B cell (primary cell): ENCODE measurements around the gene M1AP. TPM values are rescaled to one million over a fixed set of nuclear protein-coding genes. Genes with fewer than 3 reads are reported as not detected.

Experiments used
- ATAC-seq: fragments of 200-7000 bp; cut with Tn5 transposase; one replicate; pipeline ENCODE4 v1.10.0; 2021; ENCODE audit warnings: low read depth, mild to moderate bottlenecking, moderate number of reproducible peaks, moderate library complexity
- CTCF ChIA-PET: fragments of 350-600 bp; sonication (Branson Sonifier 250); formaldehyde crosslinking; loops from one replicate; lab custom pipeline; 2021; ENCODE audit warnings: antibody characterized with exemption, inconsistent platforms; lab: Charles Lee
- POLR2A ChIA-PET: fragments of 350-600 bp; sonication (Branson Sonifier 250); formaldehyde crosslinking; loops from one replicate; lab custom pipeline; 2021; ENCODE audit warnings: antibody characterized with exemption; lab: Charles Lee
- DNase-seq: peaks from one replicate; pipeline ENCODE4 v3.0.0; 2013
- H2AFZ ChIP-seq: 2 replicates; pipeline ENCODE4 v1.6.1; 2012; ENCODE audit warnings: mild to moderate bottlenecking, low read depth, low read length; ENCODE audit not compliant: insufficient read depth, poor library complexity, severe bottlenecking
- H3K27ac ChIP-seq, 2 donors: 1 replicate in 1 of 2; 2 replicates in 1 of 2; pipeline ENCODE4 v1.5.1; 2012 to 2013; ENCODE audit warnings: low read length in 2 of 2, mild to moderate bottlenecking in 2 of 2, moderate library complexity in 1 of 2
- H3K27me3 ChIP-seq, 4 experiments: fragments of 200-600 bp in 1 of 4; sonication (generic) in 1 of 4; replicated peaks in 1 of 4; 1 replicate in 2 of 4; 2 replicates in 2 of 4; pipeline versions ENCODE4 v1.6.1 to v1.7.0; 2013 to 2016; ENCODE audit warnings: low read length in 3 of 4, mild to moderate bottlenecking in 2 of 4, mixed read lengths in 1 of 4, moderate library complexity in 1 of 4; ENCODE audit not compliant: insufficient read depth in 4 of 4, control insufficient read depth in 3 of 4; ENCODE audit errors: control extremely low read depth in 1 of 4
- H3K36me3 ChIP-seq, 2 experiments: replicated peaks in 1 of 2; 1 replicate in 1 of 2; 2 replicates in 1 of 2; pipeline versions ENCODE4 v1.6.1 to v1.7.1; 2013; ENCODE audit warnings: low read length in 1 of 2; ENCODE audit not compliant: insufficient read depth in 2 of 2, control insufficient read depth in 1 of 2; ENCODE audit errors: control extremely low read depth in 1 of 2, extremely low read depth in 1 of 2
- H3K4me1 ChIP-seq, 2 donors: fragments of 200-600 bp in 1 of 2; sonication (generic) in 1 of 2; 1 replicate in 1 of 2; 2 replicates in 1 of 2; pipeline versions ENCODE4 v1.5.1 to v1.6.1; 2013 to 2017; ENCODE audit warnings: low read length in 2 of 2; ENCODE audit not compliant: control insufficient read depth in 2 of 2, insufficient read depth in 2 of 2
- H3K4me2 ChIP-seq: replicated peaks from 2 replicates; pipeline ENCODE3; 2012; ENCODE audit warnings: mild to moderate bottlenecking, low read depth, low read length; ENCODE audit not compliant: poor library complexity, severe bottlenecking
- H3K4me3 ChIP-seq, 5 experiments: fragments of 200-600 bp in 1 of 5; sonication (generic) in 1 of 5; 1 replicate in 3 of 5; 2 replicates in 2 of 5; pipeline versions ENCODE4 v1.5.1 to v1.7.0; 2011 to 2016; ENCODE audit warnings: low read length in 4 of 5, mild to moderate bottlenecking in 4 of 5, low read depth in 2 of 5, control low read depth in 1 of 5, moderate library complexity in 1 of 5; ENCODE audit not compliant: insufficient read depth in 1 of 5; ENCODE audit errors: control extremely low read depth in 1 of 5, extremely low read depth in 1 of 5
- H3K79me2 ChIP-seq: fragments of 200-600 bp; sonication (generic); one replicate; pipeline ENCODE4 v1.6.0; 2016; ENCODE audit warnings: low read length; ENCODE audit not compliant: control insufficient read depth, insufficient read depth
- H3K9ac ChIP-seq: fragments of 200-600 bp; sonication (generic); 2 replicates; pipeline ENCODE4 v1.6.1; 2017; ENCODE audit warnings: mild to moderate bottlenecking, low read length, moderate library complexity
- H3K9me3 ChIP-seq, 3 donors: one replicate each; pipeline versions ENCODE4 v1.6.1 to v1.7.1; 2013; ENCODE audit warnings: low read length in 2 of 3; ENCODE audit not compliant: control insufficient read depth in 2 of 3, insufficient read depth in 1 of 3; ENCODE audit errors: control extremely low read depth in 1 of 3
- H4K20me1 ChIP-seq: 2 replicates; pipeline ENCODE4 v1.6.0; 2012; ENCODE audit warnings: mild to moderate bottlenecking, low read length; ENCODE audit not compliant: insufficient read depth, control insufficient read depth, poor library complexity, severe bottlenecking
- H3K27ac Mint-ChIP-seq: one replicate; pipeline ENCODE4 v1.8.0; 2021; ENCODE audit warnings: mixed read lengths
- H3K27me3 Mint-ChIP-seq: one replicate; pipeline ENCODE4 v1.8.0; 2021; ENCODE audit warnings: mixed read lengths
- H3K4me1 Mint-ChIP-seq: one replicate; pipeline ENCODE4 v1.8.0; 2021; ENCODE audit warnings: mixed read lengths
- H3K4me3 Mint-ChIP-seq: one replicate; pipeline ENCODE4 v1.8.0; 2021; ENCODE audit warnings: mixed read lengths
- H3K9me3 Mint-ChIP-seq: one replicate; pipeline ENCODE4 v1.8.0; 2022; ENCODE audit warnings: mixed read lengths; ENCODE audit not compliant: insufficient read depth
- EZH2 ChIP-seq: IDR thresholded peaks from 2 replicates; pipeline ENCODE4 v1.6.1; 2012; ENCODE audit warnings: borderline replicate concordance, low read depth, mild to moderate bottlenecking, moderate library complexity, low read length; ENCODE audit not compliant: insufficient read depth, poor library complexity, severe bottlenecking
- WGBS: methylation state at CpG from one replicate; pipeline ENCODE4 v1.1.5; 2013; ENCODE audit warnings: missing lambda C conversion rate; ENCODE audit not compliant: insufficient coverage; 5-methylcytosine and 5-hydroxymethylcytosine counted together
- intact Hi-C: fragments of 100-400 bp; cut with micrococcal nuclease; formaldehyde crosslinking; loops from one replicate; pipeline ENCODE4 v1.10.0; 2022
- polyA plus RNA-seq: library from polyadenylated mRNA; depleted of rRNA; stranded (reverse); fragments of >200 nt; gene quantifications from 2 replicates; pipeline ENCODE4 v1.2.3, GENCODE V29; 2012
- total RNA-seq, 2 donors: library from RNA; stranded (reverse); fragments of 120-200 nt in 1 of 2; gene quantifications; 1 replicate in 1 of 2; 2 replicates in 1 of 2; pipeline versions ENCODE4 v1.2.3 to v1.2.4, GENCODE V29; 2013 to 2022
- TF ChIP-seq, protein P1 (sequence below): fragments of 200-600 bp; IDR thresholded peaks from one replicate; pipeline ENCODE4 v1.8.0; 2022; ENCODE audit warnings: antibody characterized with exemption, mild to moderate bottlenecking

The M1AP gene
- total and polyA plus RNA-seq, 2 donors (not counting 1 experiment from before 2014, with no cell fraction given), result 0.15 TPM; not detected in 1

DNA sequence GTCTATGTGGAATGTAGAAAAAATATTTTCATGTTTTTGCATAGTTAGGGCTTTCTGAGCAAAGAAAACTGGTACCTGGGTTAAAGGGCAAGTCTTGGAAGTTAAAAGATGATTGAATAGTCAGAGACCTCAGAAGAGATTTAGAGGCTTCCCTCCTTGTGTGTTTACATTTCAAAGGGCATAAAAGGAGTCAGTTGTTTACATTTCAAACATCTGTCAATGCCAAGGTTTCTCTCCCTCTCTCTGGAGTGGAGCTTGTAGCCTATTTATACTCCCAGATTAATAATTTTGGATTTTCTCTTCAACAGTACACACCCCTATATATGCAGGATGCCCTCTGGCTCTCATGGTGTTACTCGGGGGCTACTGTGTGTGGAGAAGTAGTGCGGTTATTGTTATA lies 8.6 kb downstream of the M1AP start:
- H3K4me3 Mint-ChIP-seq, result no peak overlapping the region
- H3K79me2 ChIP-seq, result no peaks in the 10 kb centered on the region
- H3K4me1 ChIP-seq, result no peaks in the 10 kb centered on the region
- no peaks in the 10 kb centered on the region for H3K9me3 Mint-ChIP-seq
- H3K27me3 Mint-ChIP-seq, result peaks cover 48% of the 10 kb centered on the region
- WGBS, result no CpG with 5 or more reads among the region's 2 CpGs
- CTCF ChIA-PET, result no interaction called here
- H3K36me3 ChIP-seq, result no peaks in the 10 kb centered on the region
- no peak for DNase-seq
- no peak for ATAC-seq
- no peaks in the 10 kb centered on the region for H4K20me1 ChIP-seq
- H3K9ac ChIP-seq, result no peak overlapping the region
- no peaks in the 10 kb centered on the region for H3K4me1 Mint-ChIP-seq
- peaks cover 0 to 15% (median 8%) of the 10 kb centered on the region in 4 experiments for H3K27me3 ChIP-seq
- TF ChIP-seq EZH2, result no peak
- TF ChIP-seq, protein P1, sequence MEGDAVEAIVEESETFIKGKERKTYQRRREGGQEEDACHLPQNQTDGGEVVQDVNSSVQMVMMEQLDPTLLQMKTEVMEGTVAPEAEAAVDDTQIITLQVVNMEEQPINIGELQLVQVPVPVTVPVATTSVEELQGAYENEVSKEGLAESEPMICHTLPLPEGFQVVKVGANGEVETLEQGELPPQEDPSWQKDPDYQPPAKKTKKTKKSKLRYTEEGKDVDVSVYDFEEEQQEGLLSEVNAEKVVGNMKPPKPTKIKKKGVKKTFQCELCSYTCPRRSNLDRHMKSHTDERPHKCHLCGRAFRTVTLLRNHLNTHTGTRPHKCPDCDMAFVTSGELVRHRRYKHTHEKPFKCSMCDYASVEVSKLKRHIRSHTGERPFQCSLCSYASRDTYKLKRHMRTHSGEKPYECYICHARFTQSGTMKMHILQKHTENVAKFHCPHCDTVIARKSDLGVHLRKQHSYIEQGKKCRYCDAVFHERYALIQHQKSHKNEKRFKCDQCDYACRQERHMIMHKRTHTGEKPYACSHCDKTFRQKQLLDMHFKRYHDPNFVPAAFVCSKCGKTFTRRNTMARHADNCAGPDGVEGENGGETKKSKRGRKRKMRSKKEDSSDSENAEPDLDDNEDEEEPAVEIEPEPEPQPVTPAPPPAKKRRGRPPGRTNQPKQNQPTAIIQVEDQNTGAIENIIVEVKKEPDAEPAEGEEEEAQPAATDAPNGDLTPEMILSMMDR, result no peak
- no peak overlapping the region for H3K27ac Mint-ChIP-seq
- no peak overlapping the region for H3K4me2 ChIP-seq
- H3K9me3 ChIP-seq, result no peaks in the 10 kb centered on the region
- no peak overlapping the region for H2AFZ ChIP-seq
- intact Hi-C loops, result no loop called here
- H3K4me3 ChIP-seq, result no peak overlapping the region
- POLR2A ChIA-PET, result no interaction called here
- H3K27ac ChIP-seq, result no peak overlapping the region

- Histone ChIP-seq H2AFZ (no peak overlapping the region), H4K20me1 (no peaks in the 10 kb centered on the region), H3K9ac (no peak overlapping the region), H3K4me1 (no peaks in the 10 kb centered on the region), H3K4me3 (no peak overlapping the region), H3K27me3 (peaks cover 0 to 4% (median 0%) of the 10 kb centered on the region in 4 experiments), H3K36me3 (no peaks in the 10 kb centered on the region), H3K79me2 (no peaks in the 10 kb centered on the region), H3K9me3 (no peaks in the 10 kb centered on the region), H3K27ac (no peak overlapping the region), H3K4me2 (no peak overlapping the region)
- Mint-ChIP-seq H3K4me3 (no peak overlapping the region), H3K27me3 (peaks cover 18% of the 10 kb centered on the region), H3K9me3 (no peaks in the 10 kb centered on the region), H3K27ac (no peak overlapping the region), H3K4me1 (no peaks in the 10 kb centered on the region)
- TF ChIP-seq, protein P1, result no peak
- TF ChIP-seq EZH2, result no peak
- ChIA-PET POLR2A (no interaction called here), CTCF (no interaction called here)
- no peak for DNase-seq
- ATAC-seq, result no peak
- intact Hi-C loops, result no loop called here
Measured at GRCh38 chr2:74632939-74633312, 15.2 kb downstream of the M1AP start.
